Fibroblast of upper back skin (primary cell): ENCODE data around the gene TMEM255B.

Experiments used
- DNase-seq: peaks from one replicate; pipeline ENCODE4 v3.0.0-alpha.2; 2013

TMEM255B gene

DNA sequence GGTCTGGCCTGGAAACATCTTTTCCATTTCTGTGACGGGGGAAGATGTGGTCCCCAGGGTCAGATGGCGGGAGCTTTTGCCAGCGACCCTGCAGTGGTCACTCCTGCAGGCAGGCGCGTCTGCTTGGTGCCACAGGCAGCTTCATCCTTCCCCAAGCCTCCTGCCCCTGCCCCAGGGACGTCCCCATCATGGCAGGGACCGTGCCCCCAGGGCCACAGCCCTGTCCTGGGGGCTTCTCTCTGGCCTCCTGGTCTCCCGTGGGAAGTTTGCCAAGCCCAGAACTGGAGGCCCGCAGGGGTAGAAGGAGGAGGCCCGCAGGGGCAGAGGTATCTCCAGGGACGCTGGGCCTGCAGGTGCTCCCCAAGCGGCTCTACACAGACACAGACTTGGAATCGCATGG, 47.5 kb downstream of the TMEM255B start:
- DNase-seq = no peak

DNA sequence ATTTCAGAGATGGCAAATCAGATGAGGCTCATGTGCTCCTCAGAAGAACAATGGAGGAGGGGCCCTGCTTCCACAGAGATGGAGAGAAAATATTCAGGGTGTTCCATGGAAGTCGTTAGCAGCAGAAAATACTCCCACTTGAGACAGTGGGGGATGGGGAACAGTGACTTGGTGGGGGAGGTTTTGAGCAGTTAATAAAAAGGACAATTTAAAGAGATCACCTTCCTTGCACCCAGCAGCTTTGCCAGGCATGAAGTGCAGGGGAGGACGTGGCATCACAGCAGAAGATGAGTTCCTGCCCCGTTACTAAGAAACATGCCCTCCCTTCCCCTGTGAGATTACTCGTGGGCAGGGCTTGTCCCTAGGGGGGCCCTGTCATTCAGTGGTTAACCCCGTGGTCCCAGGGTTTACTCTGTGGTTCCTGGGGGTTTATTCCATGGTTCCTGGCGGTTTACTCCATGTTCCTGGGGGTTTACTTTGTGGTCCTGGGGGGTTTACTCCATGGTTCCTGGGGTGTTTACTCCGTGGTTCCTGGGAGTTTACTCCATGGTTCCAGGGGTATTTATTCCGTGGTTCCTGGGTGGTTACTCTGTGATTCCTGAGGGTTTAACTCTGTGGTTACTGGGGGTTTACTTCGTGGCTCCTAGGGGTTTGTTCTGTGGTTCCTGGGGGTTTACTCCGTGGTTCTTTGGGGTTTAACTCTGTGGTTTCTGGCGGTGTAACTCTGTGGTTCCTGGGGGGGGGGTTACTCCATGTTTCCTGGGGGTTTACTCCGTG, 49.2 kb downstream of the TMEM255B start:
- DNase-seq = no peak

DNA sequence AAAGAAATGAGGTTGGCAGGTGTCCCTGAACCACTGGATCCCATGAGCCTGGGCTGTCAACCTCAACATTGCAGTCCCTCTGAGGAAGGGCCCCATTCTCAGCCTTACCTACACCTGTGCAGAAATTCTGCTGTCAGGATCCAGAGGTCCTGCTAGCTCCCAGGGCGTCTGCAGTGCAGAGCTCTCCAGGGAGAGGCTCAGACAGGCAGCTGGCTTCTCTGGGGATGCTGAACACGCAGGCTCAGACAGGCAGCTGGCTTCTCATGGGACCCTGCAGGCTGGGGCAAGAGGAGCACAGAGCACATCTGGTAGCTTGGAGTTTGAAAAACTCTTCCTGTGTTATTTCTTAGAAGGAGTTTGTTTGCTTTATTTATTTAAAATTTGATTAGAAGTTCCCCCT, 50.9 kb downstream of the TMEM255B start:
- no peak for DNase-seq

GRCh38 chr13:113810640-113811039, 51.6 kb downstream of the TMEM255B start:
- DNase-seq = no peak

DNA sequence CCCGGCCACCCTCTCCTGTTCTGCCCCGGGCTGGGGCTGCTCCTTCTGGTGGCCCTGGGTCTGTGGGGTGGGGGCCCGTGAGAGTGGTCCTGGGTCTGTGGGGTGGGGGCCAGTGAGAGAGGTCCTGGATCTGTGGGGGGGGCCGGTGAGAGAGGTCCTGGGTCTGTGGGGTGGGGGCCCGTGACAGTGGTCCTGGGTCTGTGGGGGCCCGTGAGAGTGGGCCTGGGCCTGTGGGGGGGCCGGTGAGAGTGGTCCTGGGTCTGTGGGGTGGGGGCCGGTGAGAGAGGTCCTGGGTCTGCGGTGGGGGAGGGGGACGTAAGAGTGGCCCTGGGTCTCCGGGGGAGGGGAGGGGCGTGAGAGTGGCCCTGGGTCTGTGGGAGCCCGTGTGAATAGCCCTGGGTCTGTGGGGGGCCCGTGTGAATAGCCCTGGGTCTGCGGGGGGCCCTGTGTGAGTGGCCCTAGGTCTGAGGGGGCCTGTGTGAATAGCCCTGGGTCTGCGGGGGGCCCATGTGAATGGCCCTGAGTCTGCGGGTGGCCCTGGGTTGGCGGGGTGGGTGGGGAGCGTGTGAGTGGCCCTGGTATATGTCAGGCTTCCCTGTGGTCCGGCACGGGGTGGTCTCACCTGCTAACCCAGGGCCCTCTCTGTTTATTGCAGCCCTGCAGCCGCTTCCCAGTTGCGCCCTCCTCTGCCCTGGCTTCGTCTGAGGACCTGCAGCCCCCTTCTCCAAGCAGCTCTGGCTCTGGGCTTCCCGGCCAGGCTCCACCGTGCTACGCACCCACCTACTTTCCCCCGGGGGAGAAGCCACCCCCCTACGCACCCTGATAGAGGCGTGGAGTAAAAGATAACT, 52.3 kb downstream of the TMEM255B start:
- no peak for DNase-seq

GRCh38 chr13:113812178-113813040, 53.4 kb downstream of the TMEM255B start:
- no peak for DNase-seq

DNA sequence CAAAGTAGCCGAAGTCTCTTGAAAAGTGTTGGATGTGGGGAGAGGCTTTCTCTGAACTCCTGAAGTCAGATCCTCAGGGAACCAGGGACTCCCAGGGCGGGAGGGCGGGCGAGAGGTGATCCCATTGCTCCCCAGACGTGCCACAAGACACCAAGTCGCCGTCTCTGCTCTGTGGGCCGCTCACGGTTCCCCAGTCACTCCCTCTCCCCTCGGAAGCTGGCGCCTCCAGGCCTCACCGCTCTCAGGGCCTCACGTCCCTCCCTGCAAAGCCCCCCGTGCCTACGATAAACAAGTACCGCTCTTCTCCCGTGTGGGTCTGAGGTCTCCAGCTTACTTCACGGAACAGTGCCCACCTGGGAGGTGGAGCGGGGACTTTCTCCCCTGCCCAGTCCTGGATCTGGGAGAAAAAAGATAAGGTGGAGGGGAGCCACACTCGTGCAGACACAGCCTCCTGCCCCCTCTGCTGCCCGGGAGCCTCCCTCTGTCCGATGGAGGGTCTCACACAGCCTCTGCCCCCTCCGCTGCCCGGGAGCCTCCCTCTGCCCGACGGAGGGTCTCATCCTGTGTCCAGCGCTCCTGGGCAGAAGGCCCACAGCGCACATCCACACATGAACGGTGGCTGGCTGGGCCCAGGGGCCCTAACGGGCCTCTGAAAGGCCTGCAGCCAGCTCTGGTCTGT, 54.2 kb downstream of the TMEM255B start:
- DNase-seq = no peak

DNA sequence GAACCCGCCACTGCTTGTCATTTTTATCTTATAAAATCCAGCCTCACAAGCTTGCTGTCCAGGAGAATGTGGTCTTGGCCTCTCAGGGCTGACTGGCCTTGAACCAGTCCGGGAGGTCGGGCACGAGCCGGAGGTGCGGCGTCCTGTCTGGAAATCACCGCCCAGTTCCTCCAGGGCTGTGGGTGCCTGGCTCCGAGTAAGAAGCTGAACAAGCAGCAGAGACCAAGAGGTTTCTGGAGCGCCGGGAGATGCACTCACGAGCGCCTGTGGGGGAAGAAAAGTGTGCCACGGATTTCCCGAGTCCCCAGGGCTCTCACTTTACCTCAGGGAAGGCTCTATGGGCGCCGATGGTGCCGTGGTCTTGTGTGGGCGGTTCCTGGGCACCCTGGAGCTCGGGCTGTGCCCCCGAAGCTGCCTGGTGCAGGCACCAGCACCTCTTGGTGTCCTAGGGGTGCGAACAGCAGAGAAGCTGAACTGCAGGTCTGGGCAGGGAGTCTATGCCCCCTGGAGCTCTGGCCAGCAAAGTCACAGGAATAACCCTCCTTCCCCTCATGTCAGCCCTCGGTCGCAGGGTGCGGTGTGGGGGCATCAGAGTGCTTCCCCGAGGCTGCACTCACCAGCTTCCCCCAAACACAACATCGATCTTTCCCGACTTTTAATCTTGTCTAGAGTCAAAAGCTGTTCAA, 54.9 kb downstream of the TMEM255B start:
- no peak for DNase-seq

GRCh38 chr13:113814435-113814821, 55.4 kb downstream of the TMEM255B start:
- peak; percentile 68 for DNase-seq

GRCh38 chr13:113815151-113816058, 56.4 kb downstream of the TMEM255B start:
- no peak for DNase-seq

DNA sequence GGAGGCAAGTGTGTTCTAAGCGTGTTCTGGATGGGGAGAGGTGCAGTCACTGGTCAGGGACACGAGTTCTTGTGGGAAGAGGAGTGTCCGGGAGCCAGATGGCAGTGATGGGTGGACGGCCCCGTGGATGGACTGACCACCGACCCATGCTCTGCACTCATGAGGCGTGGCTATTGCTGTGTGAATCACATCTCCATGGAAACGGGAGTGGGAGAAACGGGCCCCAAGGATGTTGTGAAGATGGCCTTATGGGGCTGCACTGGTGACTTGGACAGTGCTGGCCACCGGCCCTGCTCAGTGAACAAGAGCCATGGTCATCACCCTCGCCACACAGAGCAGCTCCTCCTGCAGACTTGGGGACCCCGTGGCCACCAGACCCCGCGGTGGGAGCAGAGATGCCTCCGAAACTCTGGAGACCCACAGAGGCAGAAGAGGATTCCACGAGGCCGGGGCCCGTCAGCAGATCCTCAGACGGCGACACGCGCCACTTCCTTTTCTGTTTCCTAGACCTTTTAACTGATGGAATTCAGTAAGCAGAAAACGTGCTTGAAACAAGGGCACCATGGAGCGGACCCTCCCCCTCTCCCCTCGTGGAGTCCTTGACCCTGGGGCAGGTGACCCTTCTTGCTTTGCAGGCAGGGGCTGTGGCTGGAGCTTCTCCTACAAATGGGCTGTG, 57.4 kb downstream of the TMEM255B start:
- no peak for DNase-seq

DNA sequence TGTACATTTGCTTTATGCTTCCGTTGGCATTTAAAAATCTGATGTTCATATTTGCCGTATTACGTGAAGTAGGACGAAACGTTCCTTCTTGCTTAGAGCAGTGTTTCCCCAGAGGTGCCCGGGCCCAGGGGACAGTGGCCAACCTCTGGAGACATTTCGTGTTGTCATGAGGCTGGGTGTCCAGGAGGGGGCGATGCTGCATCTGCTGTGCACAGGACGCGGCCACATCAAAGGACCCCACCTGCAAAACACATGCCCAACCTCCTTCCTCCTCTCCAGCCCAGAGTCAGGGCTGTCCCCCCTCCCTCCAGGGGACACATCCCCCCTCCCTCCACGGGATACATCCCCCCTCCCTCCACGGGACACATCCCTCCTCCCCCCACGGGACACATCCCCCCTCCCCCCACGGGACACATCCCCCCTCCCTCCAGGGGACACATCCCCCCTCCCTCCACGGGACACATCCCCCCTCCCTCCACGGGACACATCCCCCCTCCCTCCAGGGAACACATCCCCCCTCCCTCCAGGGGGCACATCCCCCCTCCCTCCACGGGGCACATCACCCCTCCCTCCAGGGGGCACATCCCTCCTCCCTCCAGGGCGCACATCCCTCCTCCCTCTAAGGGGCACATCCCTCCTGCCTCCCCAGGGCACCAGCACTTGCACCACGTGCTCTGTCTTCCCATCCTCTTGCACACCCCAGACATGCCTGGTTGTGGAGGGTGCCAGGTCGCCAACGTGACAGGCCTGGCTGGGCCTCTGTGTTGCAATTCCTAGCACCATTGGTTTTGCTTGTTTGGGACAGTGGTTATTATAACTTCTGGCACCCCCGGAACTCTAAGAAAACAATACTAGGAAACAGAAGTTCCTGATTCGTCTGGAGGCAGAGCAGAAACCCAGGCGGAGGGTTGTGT, 58.2 kb downstream of the TMEM255B start:
- DNase-seq = peak; percentile 83

DNA sequence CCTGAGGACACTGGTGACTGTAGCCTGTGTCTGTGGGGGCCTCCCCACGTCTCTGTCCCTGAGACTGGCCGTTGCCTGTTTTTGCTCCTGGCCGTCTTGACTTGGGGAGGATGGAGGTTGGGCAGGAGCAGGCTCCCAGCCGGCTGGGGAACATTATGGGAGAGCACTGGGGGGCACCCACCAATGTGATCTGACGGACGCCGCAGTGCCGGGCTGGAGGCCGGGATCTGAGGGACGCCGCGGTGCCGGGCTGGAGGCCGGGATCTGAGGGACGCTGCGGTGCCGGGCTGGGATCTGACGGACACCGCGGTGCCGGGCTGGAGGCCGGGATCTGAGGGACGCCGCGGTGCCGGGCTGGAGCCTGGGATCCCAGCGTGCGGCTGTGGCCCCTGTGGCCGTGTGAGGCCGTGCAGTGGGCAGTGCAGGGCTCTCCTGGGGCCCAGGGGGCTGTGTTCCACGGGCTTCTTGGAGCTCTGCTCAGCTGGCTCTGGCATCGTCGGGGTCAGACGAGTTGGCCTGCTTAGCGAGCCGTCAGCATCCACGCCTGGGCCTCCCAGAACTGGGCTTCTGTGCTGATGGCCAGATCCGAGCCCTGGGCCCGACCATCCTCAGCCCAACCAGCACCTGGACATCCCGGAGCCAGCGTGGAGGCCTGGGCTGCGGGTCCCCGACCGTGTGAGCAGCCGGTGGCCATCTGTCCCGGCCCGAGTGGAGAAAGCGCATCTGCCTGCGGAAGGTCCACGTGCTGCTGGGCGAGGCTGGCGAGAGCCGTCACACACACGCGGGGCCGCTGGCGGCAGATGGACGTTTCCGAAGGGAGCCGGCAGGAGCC, 59.0 kb downstream of the TMEM255B start:
- no peak for DNase-seq

DNA sequence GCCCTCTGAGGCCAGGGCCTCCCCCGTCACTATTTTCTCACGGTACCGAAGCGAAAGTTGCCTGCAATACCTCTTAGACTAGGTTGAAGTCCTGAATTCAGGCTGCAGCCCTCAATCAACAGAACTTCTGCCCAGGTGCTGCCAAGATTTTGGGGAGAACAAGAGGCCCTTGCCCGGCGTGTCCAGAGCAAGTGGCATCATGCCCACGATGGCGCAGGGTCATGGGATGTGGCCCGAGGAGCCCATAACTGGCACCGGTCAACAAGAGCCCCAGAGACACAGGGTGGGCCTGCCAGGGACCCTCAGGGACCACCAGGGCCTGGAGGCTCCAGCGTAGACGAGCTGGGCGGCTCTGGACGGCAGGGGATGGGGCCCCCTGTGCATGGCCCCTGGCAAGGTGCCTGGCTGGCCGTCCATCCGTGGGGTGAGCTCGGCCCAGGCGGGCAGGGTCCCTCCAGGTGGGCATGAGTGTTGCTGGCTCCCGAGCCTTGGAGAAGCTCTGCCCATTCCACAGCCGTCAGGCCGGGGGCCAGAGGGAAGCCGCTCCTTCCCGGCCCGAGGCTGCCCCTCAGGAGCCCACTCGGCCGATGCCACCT, 59.8 kb downstream of the TMEM255B start:
- DNase-seq = no peak

DNA sequence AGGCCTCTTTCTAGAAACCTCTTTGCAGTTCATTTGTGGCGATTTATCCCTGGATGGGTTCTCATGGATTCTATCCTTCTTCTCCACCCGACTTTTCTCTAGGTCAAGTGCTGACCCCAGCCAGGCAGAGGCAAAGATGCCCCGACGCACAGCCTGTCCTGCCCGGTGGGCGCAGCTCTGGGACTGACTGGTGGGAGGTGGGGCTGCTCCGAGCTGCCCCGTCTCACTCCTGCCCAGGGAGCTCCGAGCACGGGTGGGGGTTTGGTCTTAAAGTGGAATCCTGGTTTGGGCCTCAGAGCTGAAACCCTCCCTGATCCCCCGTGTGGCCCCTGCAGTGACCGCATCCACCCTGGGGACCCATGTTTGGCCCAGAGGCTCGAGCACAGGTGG, 60.3 kb downstream of the TMEM255B start:
- DNase-seq = no peak

DNA sequence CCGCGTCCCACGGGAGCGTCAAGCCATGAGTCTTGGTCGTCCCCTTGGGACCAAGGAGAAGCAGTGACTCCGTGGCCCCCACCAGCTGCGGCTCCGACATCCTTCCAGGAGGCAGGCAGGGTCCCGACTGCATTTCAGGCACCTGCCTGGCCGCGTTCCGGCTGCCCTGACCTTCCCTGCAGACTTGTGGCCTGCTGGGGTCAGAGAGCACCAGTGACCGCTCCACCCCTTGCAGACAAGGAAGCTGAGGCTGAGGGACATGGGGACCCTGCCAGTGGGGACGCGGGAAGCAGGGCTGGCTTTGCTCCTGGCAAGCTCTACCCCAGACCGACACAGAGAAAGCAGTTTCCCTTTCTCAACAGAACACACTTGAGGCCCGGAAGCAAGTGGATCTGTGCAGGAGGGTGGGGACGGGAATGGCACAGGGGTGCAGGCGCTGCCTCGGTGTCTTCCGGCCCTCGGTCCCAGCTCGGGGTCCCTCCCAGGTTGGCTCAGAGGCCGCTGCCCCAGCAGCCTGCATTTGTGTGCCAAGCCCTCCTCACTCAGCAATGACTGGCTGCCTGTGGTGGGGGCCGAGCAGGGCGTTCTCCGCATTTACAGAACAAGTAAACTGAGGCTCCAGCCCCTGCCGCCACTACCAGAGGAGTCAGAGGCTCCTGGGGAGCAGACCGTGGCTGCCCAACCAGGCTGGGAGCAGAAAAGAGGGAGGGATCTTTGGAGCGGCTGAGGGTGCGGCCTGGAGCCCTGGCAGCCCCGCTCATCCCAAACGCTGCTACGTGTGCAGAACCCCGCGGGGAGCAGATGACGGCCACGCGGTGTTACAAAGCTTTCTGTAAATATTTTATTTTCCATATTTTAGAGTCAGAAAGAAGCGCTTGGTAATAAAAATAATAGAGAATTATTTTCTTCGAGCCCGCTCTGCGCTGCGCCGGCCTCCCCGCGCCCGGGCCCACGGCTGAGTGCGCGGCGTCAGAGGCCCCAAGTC, 61.0 kb downstream of the TMEM255B start:
- no peak for DNase-seq
